GM19239 (cell line): ENCODE results near the gene GPR176.

Source experiments
- DNase-seq: peaks from one replicate; pipeline ENCODE4 v3.0.0; 2011; ENCODE audit warnings: low spot score; ENCODE audit not compliant: insufficient read length
- FAIRE-seq: peaks from 2 replicates; lab custom pipeline; 2011; peaks lifted over from hg19 to GRCh38; lab: Jason Lieb, UNC

The GPR176 gene

GRCh38 chr15:39788800-39789565 is 131.1 kb downstream of the GPR176 start:
- DNase-seq: no peak

GRCh38 chr15:39788108-39788507 is 132.0 kb downstream of the GPR176 start:
- DNase-seq (no peak), FAIRE-seq (no peak)

More at GRCh38 chr15:39788800-39789565, 131.1 kb downstream of the GPR176 start:
- FAIRE-seq: no peak

GRCh38 chr15:39787479-39787878 is 132.6 kb downstream of the GPR176 start:
- FAIRE-seq (no peak), DNase-seq (no peak)

GRCh38 chr15:39786447-39787056 is 133.5 kb downstream of the GPR176 start:
- DNase-seq (no peak), FAIRE-seq (peak; percentile 85)

GRCh38 chr15:39785841-39786240 is 134.2 kb downstream of the GPR176 start:
- DNase-seq (no peak), FAIRE-seq (no peak)

- DNase-seq (no peak), FAIRE-seq (no peak)
These were observed 134.9 kb downstream of the GPR176 start for GRCh38 chr15:39785139-39785538.

- DNase-seq: no peak
- no peak for FAIRE-seq
These were observed 135.4 kb downstream of the GPR176 start for GRCh38 chr15:39784638-39785037.

- FAIRE-seq (no peak), DNase-seq (no peak)
These were observed 135.9 kb downstream of the GPR176 start for GRCh38 chr15:39784125-39784524.

GRCh38 chr15:39783244-39783820 is 136.7 kb downstream of the GPR176 start:
- no peak for FAIRE-seq
- no peak for DNase-seq

GRCh38 chr15:39782441-39783138 is 137.5 kb downstream of the GPR176 start, which contains the start of gene FSIP1:
TSS of gene FSIP1 (minus strand) at chr15:39782841. CDS start at chr15:39776524, 6,317 bp downstream.
- DNase-seq: peak; percentile 87
- peak; percentile 97 for FAIRE-seq

- FAIRE-seq: no peak
These were observed 138.1 kb downstream of the GPR176 start for GRCh38 chr15:39781967-39782302.

GRCh38 chr15:39781147-39781966 is 138.7 kb downstream of the GPR176 start:
- FAIRE-seq: no peak
- DNase-seq: no peak

More at GRCh38 chr15:39781967-39782302, 138.1 kb downstream of the GPR176 start:
- DNase-seq: no peak

- FAIRE-seq (no peak), DNase-seq (no peak)
These were observed 142.0 kb downstream of the GPR176 start for GRCh38 chr15:39778021-39778420.

- FAIRE-seq: no peak
- DNase-seq: no peak
These were observed 142.6 kb downstream of the GPR176 start for GRCh38 chr15:39777496-39777895.

- no peak for FAIRE-seq
These were observed 144.0 kb downstream of the GPR176 start for GRCh38 chr15:39776068-39776467.

GRCh38 chr15:39774688-39775267 is 145.3 kb downstream of the GPR176 start:
- no peak for DNase-seq

More at GRCh38 chr15:39776068-39776467, 144.0 kb downstream of the GPR176 start:
- no peak for DNase-seq

GRCh38 chr15:39770748-39771689 is 149.0 kb downstream of the GPR176 start:
- DNase-seq (no peak), FAIRE-seq (no peak)

More at GRCh38 chr15:39774688-39775267, 145.3 kb downstream of the GPR176 start:
- FAIRE-seq: no peak

- FAIRE-seq (no peak), DNase-seq (no peak)
These were observed 152.1 kb downstream of the GPR176 start for GRCh38 chr15:39767921-39768320.
